HEK293T (cell line): ENCODE measurements around the gene HERC3.

ENCODE experiments used
- CTCF ChIA-PET: fragments of 350-600 bp; formaldehyde crosslinking; extraction: SDS; loops from one replicate; lab custom pipeline; 2021; ENCODE audit warnings: antibody characterized with exemption, inconsistent platforms; lab: Yijun Ruan, JAX
- POLR2A ChIA-PET: fragments of 350-600 bp; formaldehyde crosslinking; extraction: SDS; loops from one replicate; lab custom pipeline; 2020; ENCODE audit warnings: antibody characterized with exemption, inconsistent platforms; lab: Yijun Ruan, JAX
- DNase-seq: peaks from one replicate; pipeline ENCODE4 v3.0.0; 2012; ENCODE audit warnings: mixed read lengths; ENCODE audit errors: extremely low spot score
- ARNT ChIP-seq: fragments of 450-650 bp; IDR thresholded peaks from 2 replicates; pipeline ENCODE4 v1.6.1; 2017; ENCODE audit warnings: mild to moderate bottlenecking
- BHLHE40 ChIP-seq: fragments of 450-650 bp; IDR thresholded peaks from 2 replicates; pipeline ENCODE4 v1.6.1; 2016; ENCODE audit warnings: mild to moderate bottlenecking, moderate library complexity, borderline replicate concordance
- CTBP1 ChIP-seq: fragments of 450-650 bp; IDR thresholded peaks from 2 replicates; pipeline ENCODE4 v1.6.1; 2016; ENCODE audit warnings: borderline replicate concordance
- ELF4 ChIP-seq: fragments of 450-650 bp; IDR thresholded peaks from 2 replicates; pipeline ENCODE4 v1.6.1; 2017; ENCODE audit warnings: antibody characterized with exemption
- FOXA1 ChIP-seq: fragments of 450-650 bp; IDR thresholded peaks from 2 replicates; pipeline ENCODE4 v1.6.1; 2016; ENCODE audit warnings: mild to moderate bottlenecking
- FOXK2 ChIP-seq: fragments of 450-650 bp; IDR thresholded peaks from 2 replicates; pipeline ENCODE4 v1.6.1; 2016; ENCODE audit warnings: mild to moderate bottlenecking
- FOXM1 ChIP-seq: fragments of 450-650 bp; IDR thresholded peaks from 2 replicates; pipeline ENCODE4 v1.6.1; 2017; ENCODE audit warnings: mild to moderate bottlenecking, borderline replicate concordance
- HDGF ChIP-seq: fragments of 450-650 bp; IDR thresholded peaks from 2 replicates; pipeline ENCODE4 v1.6.1; 2017; ENCODE audit warnings: antibody characterized with exemption, borderline replicate concordance
- L3MBTL2 ChIP-seq: fragments of 450-650 bp; conservative IDR thresholded peaks from 2 replicates; pipeline ENCODE4 v1.6.1; 2016; ENCODE audit warnings: mild to moderate bottlenecking
- LEF1 ChIP-seq: fragments of 450-650 bp; IDR thresholded peaks from 2 replicates; pipeline ENCODE4 v1.6.1; 2017; ENCODE audit warnings: mild to moderate bottlenecking, borderline replicate concordance
- NFRKB ChIP-seq: fragments of 450-650 bp; IDR thresholded peaks from 2 replicates; pipeline ENCODE4 v1.6.1; 2016; ENCODE audit warnings: mild to moderate bottlenecking, moderate library complexity
- PKNOX1 ChIP-seq: fragments of 450-650 bp; IDR thresholded peaks from 2 replicates; pipeline ENCODE4 v1.6.1; 2016
- SP1 ChIP-seq: fragments of 450-650 bp; IDR thresholded peaks from 2 replicates; pipeline ENCODE4 v1.6.1; 2017
- SUZ12 ChIP-seq: fragments of 450-650 bp; IDR thresholded peaks from 2 replicates; pipeline ENCODE4 v1.6.1; 2016; ENCODE audit warnings: mild to moderate bottlenecking
- TARDBP ChIP-seq: fragments of 450-650 bp; IDR thresholded peaks from 2 replicates; pipeline ENCODE4 v1.6.1; 2016
- ZNF384 ChIP-seq: fragments of 450-650 bp; IDR thresholded peaks from 2 replicates; pipeline ENCODE4 v1.6.1; 2016

HERC3 gene

GRCh38 chr4:88728146-88728545 lies 135.9 kb downstream of the HERC3 start:
- no peak for TF ChIP-seq SP1
- no peak for TF ChIP-seq L3MBTL2
- TF ChIP-seq ZNF384: no peak
- TF ChIP-seq BHLHE40: no peak
- TF ChIP-seq PKNOX1: no peak
- TF ChIP-seq FOXK2: no peak
- TF ChIP-seq FOXM1: no peak
- no peak for TF ChIP-seq FOXA1
- no peak for TF ChIP-seq SUZ12
- no peak for TF ChIP-seq HDGF
- ChIA-PET CTCF (no interaction called here), POLR2A (no interaction called here)
- DNase-seq: no peak

- ChIA-PET POLR2A (no interaction called here), CTCF (no interaction called here)
- DNase-seq: no peak
- no peak for TF ChIP-seq ELF4
- TF ChIP-seq FOXK2: no peak
- TF ChIP-seq ZNF384: no peak
- no peak for TF ChIP-seq HDGF
- TF ChIP-seq ARNT: no peak
- no peak for TF ChIP-seq FOXM1
- no peak for TF ChIP-seq CTBP1
- TF ChIP-seq LEF1: no peak
- no peak for TF ChIP-seq SP1
- TF ChIP-seq FOXA1: no peak
- no peak for TF ChIP-seq SUZ12
- no peak for TF ChIP-seq TARDBP
- no peak for TF ChIP-seq NFRKB
- TF ChIP-seq BHLHE40: no peak
- TF ChIP-seq L3MBTL2: no peak
- TF ChIP-seq PKNOX1: no peak
Measured at GRCh38 chr4:88729146-88729760, 137.0 kb downstream of the HERC3 start.

GRCh38 chr4:88730811-88731210 lies 138.5 kb downstream of the HERC3 start:
- DNase-seq: no peak
- POLR2A ChIA-PET: no interaction called here
- TF ChIP-seq FOXK2 (no peak), ELF4 (no peak), PKNOX1 (no peak), ARNT (no peak), ZNF384 (no peak), TARDBP (no peak), CTBP1 (no peak), NFRKB (no peak), FOXM1 (no peak), L3MBTL2 (no peak), HDGF (no peak), SP1 (no peak), SUZ12 (no peak), FOXA1 (no peak)
- CTCF ChIA-PET: no interaction called here

- CTCF ChIA-PET: no interaction called here
- TF ChIP-seq CTBP1 (no peak), PKNOX1 (no peak), SP1 (no peak), SUZ12 (no peak), BHLHE40 (no peak), NFRKB (no peak), FOXM1 (no peak), TARDBP (no peak)
- DNase-seq: no peak
- POLR2A ChIA-PET: no interaction called here
Measured at GRCh38 chr4:88731381-88731780, 139.1 kb downstream of the HERC3 start.

GRCh38 chr4:88732714-88733368 lies 140.6 kb downstream of the HERC3 start:
- TF ChIP-seq L3MBTL2: no peak
- TF ChIP-seq FOXA1: no peak
- no peak for TF ChIP-seq TARDBP
- no peak for TF ChIP-seq HDGF
- no peak for TF ChIP-seq ELF4
- no peak for TF ChIP-seq SP1
- TF ChIP-seq ZNF384: no peak
- TF ChIP-seq LEF1: no peak
- TF ChIP-seq PKNOX1: no peak
- no peak for TF ChIP-seq NFRKB
- TF ChIP-seq ARNT: no peak
- TF ChIP-seq CTBP1: no peak
- no peak for TF ChIP-seq FOXM1
- TF ChIP-seq FOXK2: no peak
- TF ChIP-seq BHLHE40: no peak
- TF ChIP-seq SUZ12: no peak
- no peak for DNase-seq
- ChIA-PET CTCF (no interaction called here), POLR2A (no interaction called here)
